ENCODE data around the gene RFC2. TPM values are rescaled to one million over a fixed set of nuclear protein-coding genes. Genes with fewer than 3 reads are reported as not detected.

Gene RFC2
- total and polyA plus RNA-seq, 2 of the 8 experiments (the other 6 are each of a cell fraction or from before 2014, with no cell fraction given) = 52.9 to 85.4 TPM

GRCh38 chr7:74182453-74183090 is 71.6 kb downstream of the RFC2 start:
- H2AFZ ChIP-seq (ENCODE audit: low read length) = no peak overlapping the region
- POLR2A ChIA-PET (ENCODE audit: partially characterized antibody) = interaction anchor here (0.8 to 3.8 kb wide), 14 partner anchors 8 to 606 kb away, joined by 3 to 33 read pairs (median 4); partner anchors contain the start of genes EIF4H and LIMK1
- H3K4me2 ChIP-seq (ENCODE audit: insufficient read depth in 1 of 2, low read depth in 2 of 2, low read length in 2 of 2) = peak overlapping the region in 1 of 2 experiments; percentile 1; a peak in 1 of 4 replicates
- H3K4me1 ChIP-seq (replicated peaks in 1 of 4; ENCODE audit: control insufficient read depth in 3 of 4, insufficient read depth in 4 of 4, low read length in 3 of 4) = peaks cover 0 to 6% (median 4%) of the 10 kb centered on the region in 4 experiments; a peak in 5 of 7 replicates
- H2BK120ac ChIP-seq (replicated peaks; ENCODE audit: low read depth, low read length) = no peak overlapping the region
- no peak overlapping the region for H3K18ac ChIP-seq (ENCODE audit: extremely low read depth, low read length)
- H3K79me1 ChIP-seq (ENCODE audit: low read depth, low read length) = peaks cover 8% of the 10 kb centered on the region; the same call in 1 of the 2 replicates
- H2BK15ac ChIP-seq (ENCODE audit: low read length) = no peak overlapping the region
- H3K23me2 ChIP-seq (ENCODE audit: low read depth, low read length) = no peaks in the 10 kb centered on the region
- no peak overlapping the region for H4K8ac ChIP-seq (ENCODE audit: extremely low read depth, insufficient read depth, low read length)
- H3K9ac ChIP-seq (replicated peaks in 1 of 4; ENCODE audit: extremely low read depth in 1 of 4, low read depth in 3 of 4, low read length in 3 of 4) = no peak overlapping the region
- no peak overlapping the region for H3K27ac ChIP-seq (ENCODE audit: low read depth, low read length)
- no peak overlapping the region for H2BK20ac ChIP-seq (ENCODE audit: low read length)
- peaks cover 0 to 48% (median 2%) of the 10 kb centered on the region in 4 experiments; a peak in 5 of 8 replicates for H3K36me3 ChIP-seq (ENCODE audit: control insufficient read depth in 2 of 4, insufficient read depth in 4 of 4, low read length in 3 of 4)
- H3K14ac ChIP-seq (ENCODE audit: insufficient read length) = no peak overlapping the region
- H4K91ac ChIP-seq (replicated peaks; ENCODE audit: insufficient read length, low read length) = no peak overlapping the region
- DNase-seq (ENCODE audit: low read depth in 1 of 2, low spot score in 2 of 2) = no peak
- no peak overlapping the region for H2BK5ac ChIP-seq (ENCODE audit: low read depth, low read length)
- no peak overlapping the region for H3K56ac ChIP-seq (replicated peaks; ENCODE audit: insufficient read length, low read depth, low read length)
- H2AK5ac ChIP-seq (ENCODE audit: low read depth, low read length) = no peak overlapping the region
- H2BK12ac ChIP-seq (ENCODE audit: low read depth, low read length) = no peak overlapping the region
- H4K5ac ChIP-seq (ENCODE audit: insufficient read length, low read depth, low read length) = no peak overlapping the region
- H3K79me2 ChIP-seq (ENCODE audit: control insufficient read depth in 1 of 2, insufficient read depth in 2 of 2, low read length in 2 of 2) = peaks cover 86 to 100% of the 10 kb centered on the region in 2 experiments
- H4K20me1 ChIP-seq (replicated peaks in 1 of 2; ENCODE audit: control insufficient read depth in 1 of 2, insufficient read depth in 2 of 2, low read length in 2 of 2) = peaks cover 44 to 47% of the 10 kb centered on the region in 2 experiments
- FAIRE-seq = no peak
- no peaks in the 10 kb centered on the region for H3K27me3 ChIP-seq (replicated peaks in 1 of 4; ENCODE audit: control insufficient read depth in 3 of 4, extremely low read depth in 1 of 4, insufficient read depth in 3 of 4, low read length in 3 of 4)
- H3K9me3 ChIP-seq (ENCODE audit: insufficient read depth in 2 of 2, low read depth in 1 of 2, low read length in 1 of 2) = no peaks in the 10 kb centered on the region
- no peak overlapping the region for H3K23ac ChIP-seq (ENCODE audit: insufficient read length)
- no peak overlapping the region for H3K4ac ChIP-seq (replicated peaks; ENCODE audit: insufficient read length, low read depth, low read length)
- TF ChIP-seq CEBPB (IDR thresholded peaks at IDR 0.05; ENCODE audit: low read depth, low read length) = peak; percentile 67
- no peak for TF ChIP-seq KDM5A (IDR thresholded peaks at IDR 0.05; ENCODE audit: low read length)
- no peak for TF ChIP-seq SUZ12 (IDR thresholded peaks at IDR 0.05; ENCODE audit: low read length)
- peak in 1 of 2 experiments; percentile 28; a peak in 1 of 3 replicates for TF ChIP-seq POLR2A (IDR thresholded peaks at IDR 0.05; ENCODE audit: control extremely low read depth in 1 of 2, low read depth in 2 of 2, low read length in 2 of 2)
- no peak for TF ChIP-seq CTBP2 (IDR thresholded peaks at IDR 0.05; ENCODE audit: borderline replicate concordance, insufficient read depth, insufficient read length, low read length)
- CTCF ChIA-PET (ENCODE audit: partially characterized antibody) = interaction anchor here (0.9 to 3.5 kb wide), 13 partner anchors 10 to 224 kb away, joined by 3 to 24 read pairs (median 5); no protein-coding TSS in a partner anchor
- no peak overlapping the region for H3K4me3 ChIP-seq (ENCODE audit: extremely low read depth in 1 of 4, insufficient read depth in 2 of 4, low read depth in 3 of 4, low read length in 4 of 4)
- WGBS, 2 experiments (ENCODE audit: extremely low coverage in 1 of 2, insufficient coverage in 1 of 2, insufficient read length in 1 of 2, insufficient replicate concordance in 2 of 2, low coverage in 1 of 2, low lambda C conversion rate in 2 of 2, missing lambda C conversion rate in 1 of 2) = 93% methylated on average over 6 of the region's 6 CpGs; no CpG with 5 or more reads in 1 of the 2 experiments

Data from H1 (cell line).